Erythroblast (primary cell): ENCODE data around the gene CSNK2A1.
"Not testable (repeated sequence)": the region's sequence is repeated elsewhere in the genome, so short reads cannot be mapped to it uniquely, and the experiment has no call there.

ENCODE experiments used
- GATA1 ChIP-seq: IDR thresholded peaks from 2 replicates; pipeline ENCODE4 v1.6.1; 2011; ENCODE audit warnings: low read depth, mild to moderate bottlenecking, control low read depth, low read length, moderate library complexity
- POLR2A ChIP-seq: IDR thresholded peaks from 2 replicates; pipeline ENCODE4 v1.6.1; 2011; ENCODE audit warnings: mild to moderate bottlenecking, low read length

GRCh38 chr20:452021-452420 is 91.6 kb downstream of the CSNK2A1 start:
- not testable (repeated sequence) for TF ChIP-seq POLR2A, GATA1
